ENCODE data around the gene ROMO1. TPM values are rescaled to one million over a fixed set of nuclear protein-coding genes. Genes with fewer than 3 reads are reported as not detected.
"Not testable (repeated sequence)": the region's sequence is repeated elsewhere in the genome, so short reads cannot be mapped to it uniquely, and the experiment has no call there.

ROMO1 gene
- total RNA-seq, 1 donor from 2014 or later, result 190 TPM

DNA sequence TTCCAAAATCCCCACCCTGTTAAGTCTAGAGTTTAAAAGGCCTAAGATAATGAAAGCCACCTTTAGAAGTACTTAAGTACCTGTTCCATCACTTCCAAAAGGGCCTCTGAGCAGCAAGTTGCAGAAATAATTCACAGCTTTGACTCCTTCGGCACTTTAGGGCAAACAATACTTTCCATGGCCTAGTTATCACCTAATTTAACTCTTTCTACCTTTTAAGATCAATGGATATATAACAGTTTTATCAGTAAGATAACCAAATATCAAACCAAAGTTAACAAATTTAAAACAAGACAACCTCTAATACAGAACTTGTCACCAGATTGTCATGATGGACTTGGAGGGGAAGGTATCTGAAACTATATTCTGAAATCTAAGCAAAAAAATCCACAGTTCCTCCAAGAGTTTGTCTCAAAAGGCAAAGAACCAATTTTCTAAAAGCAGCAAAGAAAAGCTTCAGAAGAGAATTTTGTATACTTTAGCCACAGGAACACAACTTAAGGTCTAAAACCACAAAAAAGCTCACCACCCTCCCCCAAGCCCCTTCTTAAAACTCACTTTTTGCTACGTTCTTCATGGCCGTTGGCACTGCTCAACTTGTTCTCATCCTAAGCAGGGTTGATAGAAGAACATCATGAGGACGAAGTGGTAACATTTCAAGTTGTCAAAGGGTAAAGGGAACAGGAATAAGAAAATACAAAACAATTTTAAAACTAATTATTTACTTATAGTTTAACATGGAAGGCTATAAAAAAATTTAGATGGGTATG lies 39.4 kb downstream of the ROMO1 start:
- intact Hi-C loops (cut with DNase I), result loop anchor here (5.0 to 10.0 kb wide), 2 partner anchors 36 to 274 kb away; no protein-coding TSS in a partner anchor
- ATAC-seq (no peak), DNase-seq (ENCODE audit: missing footprints) (no peak)

DNA sequence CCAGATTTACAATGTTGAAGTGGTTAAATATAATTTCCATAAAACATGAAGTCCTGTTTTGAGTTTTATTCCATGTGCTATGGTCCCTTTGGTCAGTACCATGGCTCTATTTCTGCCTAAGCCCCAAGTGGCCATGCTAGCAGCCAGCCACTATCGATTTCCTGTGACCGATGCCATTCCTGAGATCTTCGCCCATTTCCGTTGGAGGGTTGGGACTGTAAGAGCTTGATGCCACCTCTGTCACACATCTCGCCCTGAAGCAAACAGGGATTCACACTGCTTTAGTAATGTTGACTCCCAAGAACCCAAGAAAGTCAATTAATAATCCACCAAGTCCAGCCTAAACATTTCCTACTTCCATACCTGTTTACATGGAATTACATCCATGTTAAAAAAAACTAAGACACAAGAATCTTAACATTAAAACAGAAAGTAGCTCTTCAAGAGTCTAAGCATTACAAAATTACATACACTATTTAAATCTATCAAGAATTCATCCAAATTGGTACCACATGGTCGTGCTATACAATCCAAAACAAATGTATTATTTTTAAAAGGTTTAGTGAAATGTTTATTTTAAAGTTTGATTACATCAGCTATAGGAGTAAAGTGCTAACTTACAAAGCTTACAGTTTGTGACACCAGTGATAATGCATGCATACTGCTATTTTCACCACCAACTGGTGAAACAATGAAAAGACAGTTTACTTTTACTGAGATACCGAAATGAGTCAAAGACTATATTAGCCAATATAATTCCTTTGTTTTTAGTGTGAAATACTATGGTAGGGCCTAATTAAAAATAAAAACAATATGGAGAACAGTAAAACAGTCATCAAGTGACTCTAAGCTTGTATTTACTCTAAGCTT lies 40.3 kb downstream of the ROMO1 start:
- ATAC-seq (no peak), DNase-seq (ENCODE audit: missing footprints) (no peak)
- intact Hi-C loops (cut with DNase I), result loop anchor here (5.0 to 10.0 kb wide), 3 partner anchors 37 to 275 kb away; partner anchors contain the start of gene ERGIC3

GRCh38 chr20:35741892-35742740 lies 42.9 kb downstream of the ROMO1 start, which contains the start of gene RBM39:
TSS of gene RBM39 (minus strand) at chr20:35742260. CDS start at chr20:35740874, 1,386 bp downstream.
- ATAC-seq (peak; percentile 96), DNase-seq (ENCODE audit: missing footprints) (peak; percentile 100)
- intact Hi-C loops (cut with DNase I), result loop anchor here (1.0 to 5.0 kb wide), 3 partner anchors 29 to 200 kb away; partner anchors contain the start of gene ERGIC3

- intact Hi-C loops (cut with DNase I), result loop anchor here (1.0 to 5.0 kb wide), 3 partner anchors 28 to 201 kb away; partner anchors contain the start of gene ERGIC3
- DNase-seq (ENCODE audit: missing footprints) (no peak), ATAC-seq (no peak)
Observed at GRCh38 chr20:35742741-35743523, 43.7 kb downstream of the ROMO1 start.

- intact Hi-C loops (cut with DNase I), result loop anchor here (5.0 kb wide), 1 partner anchor 202 kb away; the partner anchor contains the start of gene ERGIC3
- no peak for DNase-seq (ENCODE audit: missing footprints)
- ATAC-seq, result no peak
Observed at GRCh38 chr20:35743693-35744491, 44.7 kb downstream of the ROMO1 start.

- intact Hi-C loops (cut with DNase I), result loop anchor here (5.0 kb wide), 1 partner anchor 202 kb away; the partner anchor contains the start of gene ERGIC3
- not testable (repeated sequence) for DNase-seq (ENCODE audit: missing footprints)
Observed at GRCh38 chr20:35744492-35744841, 45.3 kb downstream of the ROMO1 start.

More at GRCh38 chr20:35744492-35744841, 45.3 kb downstream of the ROMO1 start:
- not testable (repeated sequence) for ATAC-seq

Other genes with a start within 250 kb of the ROMO1 start
- gene CEP250, start 243.8 kb upstream of the ROMO1 start, total RNA-seq, result 15.9 TPM
- gene C20orf173, start 169.8 kb upstream of the ROMO1 start, total RNA-seq, result not detected
- gene ERGIC3, start 157.3 kb upstream of the ROMO1 start, total RNA-seq, result 94.8 TPM
- gene SPAG4, start 83.6 kb upstream of the ROMO1 start, total RNA-seq, result 1.6 TPM
- 49.6 TPM for gene CPNE1, start 34.5 kb upstream of the ROMO1 start, total RNA-seq
- gene RBM12, start 34.5 kb upstream of the ROMO1 start, total RNA-seq, result 41.4 TPM
- gene NFS1, start 53 bp upstream of the ROMO1 start, total RNA-seq, result 54.3 TPM
- gene RBM39, start 42.9 kb downstream of the ROMO1 start, total RNA-seq, result 133 TPM
- 36.7 TPM for gene PHF20, start 72.6 kb downstream of the ROMO1 start, total RNA-seq